HG03565 (cell line): ENCODE data around the gene ERC1.

Experiments
- ATAC-seq: cut with Tn5 transposase; IDR thresholded peaks from one replicate; pipeline ENCODE4 v1.9.1; 2021; ENCODE audit warnings: mild to moderate bottlenecking, moderate library complexity; ENCODE audit not compliant: unreplicated experiment

ERC1 gene

GRCh38 chr12:1425396-1425729 lies 434.3 kb downstream of the ERC1 start:
- ATAC-seq, result no peak

DNA sequence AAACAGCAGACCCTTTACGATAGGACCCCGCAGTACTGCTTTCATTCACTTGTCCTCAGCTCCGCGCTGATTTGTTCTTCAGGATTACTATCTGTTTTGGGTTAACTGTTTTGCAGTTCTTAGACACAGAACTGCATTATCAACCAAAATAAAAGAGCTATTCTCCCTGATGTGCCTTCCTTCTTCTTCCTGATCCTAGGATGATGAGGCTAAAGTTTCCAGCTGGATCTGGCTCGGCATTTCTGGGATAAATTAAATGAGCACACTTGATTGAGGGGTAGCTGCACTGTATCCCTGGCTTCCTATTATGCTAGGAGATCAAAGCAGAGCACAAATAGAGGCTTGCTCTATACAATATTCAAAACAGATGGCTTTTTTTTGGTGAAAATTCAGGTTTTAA lies 437.6 kb downstream of the ERC1 start:
- ATAC-seq, result no peak

DNA sequence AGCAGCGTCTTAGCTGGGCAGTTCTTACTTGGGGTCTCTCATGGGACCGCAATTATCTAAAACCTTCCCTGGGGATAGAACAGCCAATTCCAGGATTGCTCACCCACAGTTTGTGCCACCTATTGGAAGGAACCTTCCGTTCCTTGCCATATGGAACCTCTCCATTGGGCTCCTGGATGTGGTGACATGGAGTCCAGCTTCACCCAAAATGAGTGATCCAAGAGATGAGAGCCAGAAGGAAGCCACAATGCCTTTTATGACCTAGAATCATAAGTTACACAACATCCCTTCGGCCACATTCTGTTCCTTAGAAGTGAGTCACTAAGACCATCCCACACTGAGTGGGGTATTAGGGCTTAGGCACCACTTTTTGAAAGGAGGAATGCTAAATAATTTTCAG lies 439.0 kb downstream of the ERC1 start:
- no peak for ATAC-seq

DNA sequence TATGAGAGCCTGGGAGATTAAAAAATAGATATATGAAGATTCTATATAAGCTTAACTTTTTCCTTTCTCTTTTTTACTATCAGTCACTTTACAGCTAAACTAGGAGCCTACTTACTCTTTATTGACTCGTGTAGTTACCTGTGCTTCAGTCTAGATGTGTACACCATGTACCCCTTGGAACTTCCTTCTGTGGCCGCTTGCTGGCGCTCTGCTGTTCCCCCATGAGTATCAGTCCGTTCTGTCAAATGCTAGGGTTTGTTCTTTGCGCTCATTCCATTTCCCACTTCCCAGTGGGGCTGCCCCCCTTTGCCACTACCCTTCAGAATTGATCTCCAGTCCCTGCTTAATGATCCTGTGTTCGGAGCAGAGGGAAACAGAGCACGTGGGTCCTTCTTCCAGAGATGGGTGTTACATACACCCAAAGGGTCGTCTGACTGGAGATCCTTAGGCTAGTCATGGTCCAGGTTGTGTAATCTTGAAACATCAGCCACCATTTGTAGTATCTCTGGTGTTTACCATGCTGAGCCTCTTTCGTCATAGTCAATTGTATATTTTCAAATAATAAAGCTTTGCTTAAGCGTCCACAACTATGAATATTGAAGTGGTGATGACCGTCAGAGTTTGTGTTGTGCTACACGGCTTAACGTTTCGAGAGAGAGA lies 443.4 kb downstream of the ERC1 start:
- no peak for ATAC-seq

- no peak for ATAC-seq
These were observed 444.0 kb downstream of the ERC1 start for GRCh38 chr12:1435044-1435443.

DNA sequence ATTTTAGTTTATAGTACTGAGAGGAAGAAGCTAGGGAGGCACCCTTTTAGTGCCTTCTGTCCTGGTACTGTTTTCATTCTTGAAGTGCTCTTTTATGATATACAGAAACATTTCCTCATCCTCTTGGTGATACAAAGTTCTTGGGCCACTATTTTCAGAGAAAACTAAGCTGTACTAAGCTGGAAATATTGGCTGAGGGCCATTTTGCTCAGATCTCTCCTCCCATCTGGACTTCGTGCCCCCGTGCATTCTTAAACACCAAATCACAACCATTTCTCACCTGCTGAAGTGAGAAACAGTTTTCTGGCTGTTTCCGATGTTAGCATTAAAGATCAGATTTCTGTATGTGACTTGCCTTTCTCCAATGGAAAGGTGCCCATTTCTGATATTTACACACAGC lies 444.4 kb downstream of the ERC1 start:
- ATAC-seq, result no peak

GRCh38 chr12:1436015-1436414 lies 445.0 kb downstream of the ERC1 start:
- ATAC-seq, result no peak

- no peak for ATAC-seq
These were observed 446.0 kb downstream of the ERC1 start for GRCh38 chr12:1436981-1437380.

GRCh38 chr12:1439201-1439600 lies 448.2 kb downstream of the ERC1 start:
- ATAC-seq, result no peak

- no peak for ATAC-seq
These were observed 448.7 kb downstream of the ERC1 start for GRCh38 chr12:1439687-1440086.

- ATAC-seq, result no peak
These were observed 452.6 kb downstream of the ERC1 start for GRCh38 chr12:1443421-1444141.

DNA sequence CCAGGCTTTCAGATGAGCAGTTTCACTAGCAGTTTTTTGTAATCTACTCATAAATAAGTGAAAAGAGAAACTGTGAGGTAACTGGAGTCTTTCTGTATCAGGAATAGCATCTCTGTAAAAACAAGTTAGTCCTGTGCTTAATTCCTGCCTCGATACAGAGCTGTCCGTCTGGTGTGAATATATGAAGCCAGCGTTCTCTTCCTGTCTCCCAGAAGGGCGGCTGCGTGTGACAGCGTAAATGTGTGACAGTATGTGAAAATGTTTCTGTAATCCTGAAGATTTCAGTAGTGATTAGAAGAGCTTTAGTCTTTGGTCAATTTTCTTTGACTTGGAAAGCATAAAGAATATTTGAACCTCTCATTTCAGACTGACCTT lies 453.1 kb downstream of the ERC1 start:
- no peak for ATAC-seq

DNA sequence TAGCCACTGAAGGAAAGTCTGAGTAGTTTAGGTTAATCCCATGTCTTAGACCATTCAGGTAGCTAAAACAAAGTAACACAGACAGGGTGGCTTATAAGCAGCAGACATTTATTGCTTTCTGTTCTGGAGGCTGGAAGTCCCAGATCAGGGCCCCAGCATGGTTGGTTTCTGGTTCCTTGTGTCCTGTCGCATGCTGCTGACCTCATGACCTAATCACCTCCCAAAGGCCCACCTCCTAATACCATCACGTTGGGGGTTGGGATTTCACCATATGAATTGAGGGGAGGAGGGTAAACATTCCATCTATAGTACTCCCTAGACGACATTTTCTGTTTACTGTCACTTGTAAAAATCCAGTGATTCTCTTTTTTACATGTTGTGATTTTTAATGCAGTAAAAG lies 454.8 kb downstream of the ERC1 start:
- no peak for ATAC-seq

- ATAC-seq, result no peak
These were observed 457.3 kb downstream of the ERC1 start for GRCh38 chr12:1448336-1448735.

DNA sequence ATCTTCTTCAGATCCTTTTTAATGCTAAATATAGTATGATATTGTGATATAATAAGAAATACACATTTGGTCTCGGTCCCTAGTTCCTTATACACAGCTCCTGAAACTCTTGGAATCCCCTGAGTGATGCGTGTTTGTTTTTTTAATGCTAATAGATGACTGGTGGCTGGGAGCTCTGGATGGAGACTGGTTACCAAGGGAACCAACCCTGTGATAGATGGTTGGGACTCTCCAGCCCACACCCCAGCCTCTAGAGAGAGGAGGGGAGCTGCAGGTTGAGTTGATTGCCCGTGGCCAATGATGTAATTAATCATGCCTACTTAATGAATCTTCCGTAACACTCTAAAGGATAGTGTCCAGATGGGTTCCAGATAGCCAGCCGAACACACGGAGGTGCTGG lies 462.8 kb downstream of the ERC1 start:
- no peak for ATAC-seq

GRCh38 chr12:1456885-1457284 lies 465.9 kb downstream of the ERC1 start:
- no peak for ATAC-seq

DNA sequence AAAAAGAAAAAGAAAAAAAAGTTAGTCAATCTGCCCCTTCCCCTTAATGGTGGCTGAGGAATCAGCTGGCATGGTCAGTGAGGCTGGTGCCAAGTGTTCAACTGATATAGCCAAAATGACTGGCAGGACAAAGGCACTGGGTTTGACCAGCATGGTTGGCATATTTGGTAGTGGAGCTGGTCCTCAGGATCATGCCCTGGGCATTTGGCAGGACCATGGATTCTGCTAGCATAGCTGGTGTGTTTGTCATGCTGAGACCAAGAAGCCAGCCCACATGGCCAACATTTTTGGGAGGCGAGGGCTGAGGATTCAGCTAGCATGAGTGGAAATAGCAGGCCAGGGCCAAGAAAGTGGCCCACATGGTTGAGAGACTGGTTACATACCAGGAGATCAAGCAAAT lies 466.9 kb downstream of the ERC1 start:
- ATAC-seq, result no peak

- no peak for ATAC-seq
These were observed 468.3 kb downstream of the ERC1 start for GRCh38 chr12:1459339-1459738.

- no peak for ATAC-seq
These were observed 472.3 kb downstream of the ERC1 start for GRCh38 chr12:1463073-1463905.

DNA sequence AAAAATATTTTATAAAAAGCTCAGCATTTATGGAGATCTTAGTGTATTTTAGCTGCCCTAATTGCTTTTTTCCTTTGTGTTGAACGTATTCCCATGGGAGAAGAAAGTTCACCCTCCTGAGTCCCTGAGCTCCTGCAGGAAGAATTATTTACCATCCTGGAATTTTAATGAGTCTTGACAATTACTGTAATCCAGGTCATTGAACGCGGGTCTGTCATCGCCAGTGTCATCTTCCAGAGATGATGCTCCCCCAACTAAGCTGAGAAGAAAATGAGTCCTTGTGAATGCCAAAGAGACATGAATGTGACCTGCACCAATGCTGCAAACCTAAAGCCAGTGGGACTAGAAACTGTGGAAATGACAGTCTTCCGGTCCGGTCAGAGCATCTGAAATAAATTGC lies 473.9 kb downstream of the ERC1 start:
- ATAC-seq, result no peak

DNA sequence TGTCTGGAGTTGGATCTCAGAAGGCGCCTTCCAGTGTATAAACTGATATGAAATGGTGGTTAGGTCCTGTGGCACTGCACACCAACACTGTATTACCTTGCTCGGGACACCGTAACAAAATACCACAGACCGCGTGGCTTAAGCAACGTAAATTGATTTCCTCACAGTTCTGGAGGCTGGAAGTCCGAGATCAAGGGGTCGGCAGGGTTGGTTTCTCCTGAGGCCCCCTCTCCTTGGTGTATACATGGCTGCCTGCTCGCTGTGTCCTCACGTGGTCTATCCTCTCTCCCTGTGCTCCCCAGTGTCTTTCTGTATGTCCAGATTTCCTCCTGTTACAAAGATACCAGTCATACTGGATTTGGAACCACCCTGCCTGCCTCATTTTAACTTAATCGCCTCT lies 475.0 kb downstream of the ERC1 start:
- ATAC-seq, result no peak

DNA sequence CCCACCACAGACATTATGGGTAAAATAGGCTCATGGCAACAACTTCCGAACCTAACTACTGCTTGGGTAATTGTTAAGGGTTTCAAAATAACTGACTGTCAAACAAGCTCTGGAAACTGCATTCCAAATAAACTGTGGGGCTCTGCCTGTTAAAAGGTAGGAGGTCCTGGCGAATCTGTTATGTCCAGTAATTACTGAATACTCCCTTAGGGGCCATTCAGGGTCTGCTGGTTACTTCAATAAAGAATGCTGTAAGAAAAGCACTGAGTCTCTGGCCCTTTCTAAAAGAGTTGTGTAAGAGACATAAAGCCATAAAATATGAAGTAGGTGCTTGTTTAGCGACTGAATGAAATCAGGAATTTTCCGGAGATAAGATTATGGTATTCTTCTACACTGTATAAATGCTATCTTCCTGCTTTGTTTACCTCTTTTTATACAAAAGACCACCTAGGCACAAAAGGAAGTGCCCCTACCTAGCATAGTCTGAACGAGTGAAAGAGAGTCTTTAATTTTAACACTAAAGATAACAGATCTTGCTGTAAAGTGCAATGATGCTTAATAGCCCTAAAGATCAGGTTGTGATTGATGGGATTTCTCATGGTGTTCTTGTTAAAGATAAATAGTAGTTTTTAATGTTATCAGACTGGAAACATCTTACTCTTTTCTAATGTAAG lies 475.6 kb downstream of the ERC1 start:
- no peak for ATAC-seq
